Adipose tissue (tissue), 3 donors: ENCODE results near the gene MMP12. TPM values are rescaled to one million over a fixed set of nuclear protein-coding genes. Genes with fewer than 3 reads are reported as not detected.

Source experiments
- H3K27ac ChIP-seq: one replicate; pipeline ENCODE4 v1.5.1; 2013; ENCODE audit warnings: low read depth, low read length
- whole genome bisulfite sequencing, 3 donors: extraction: QIAGEN DNeasy Blood & Tissue Kit; methylation state at CpG; one replicate each; pipeline ENCODE4 v1.1.7; 2013; 5-methylcytosine and 5-hydroxymethylcytosine counted together
- polyA plus RNA-seq, 3 donors: library from polyadenylated mRNA; stranded (reverse); fragments of 200-250 nt; gene quantifications; one replicate each; pipeline ENCODE4 v1.2.3, GENCODE V29; 2013
- donor health status: healthy with polysubstance abuse.
- donor health status: Bipolar disorder and iron deficiency.
- donor health status: healthy.

The MMP12 gene
- polyA plus RNA-seq, 3 donors: 0.09 to 0.19 TPM; not detected in 1

DNA sequence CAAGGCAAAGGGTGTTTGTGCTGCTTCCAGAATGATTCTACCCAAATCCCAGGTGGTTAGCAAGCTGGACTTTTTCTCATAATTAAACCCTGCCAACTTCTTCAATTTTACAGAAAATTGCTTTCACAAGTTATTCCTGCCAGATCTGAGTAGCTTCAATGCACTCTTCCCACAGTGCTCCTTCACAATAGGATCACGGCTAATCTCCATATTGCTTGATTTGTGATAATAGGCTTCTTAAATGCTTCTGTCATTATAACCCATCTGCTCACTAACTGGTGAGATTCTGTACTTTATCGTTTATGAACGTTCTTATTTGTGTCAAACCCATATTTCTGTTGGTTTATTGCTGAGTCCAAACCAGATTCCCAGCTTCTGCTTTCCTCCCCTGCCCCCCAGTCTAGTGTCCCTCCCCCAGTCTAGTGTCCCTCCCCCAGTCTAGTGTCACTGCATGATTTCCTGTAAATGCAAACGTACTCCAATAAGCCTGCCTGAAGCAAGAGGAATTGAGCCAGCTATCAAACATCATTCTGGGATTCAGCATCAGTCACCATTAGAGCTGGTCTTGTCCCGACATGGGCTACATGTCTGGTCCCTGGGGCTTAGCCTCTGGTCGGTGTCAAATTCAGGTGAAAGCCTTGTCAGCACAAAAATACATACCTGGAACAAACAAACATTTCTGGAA lies 45.3 kb downstream of the MMP12 start:
- no peak overlapping the region for H3K27ac ChIP-seq
- WGBS, 3 donors: 63 to 67% (median 63%) methylated on average over 6 of the region's 6 CpGs

DNA sequence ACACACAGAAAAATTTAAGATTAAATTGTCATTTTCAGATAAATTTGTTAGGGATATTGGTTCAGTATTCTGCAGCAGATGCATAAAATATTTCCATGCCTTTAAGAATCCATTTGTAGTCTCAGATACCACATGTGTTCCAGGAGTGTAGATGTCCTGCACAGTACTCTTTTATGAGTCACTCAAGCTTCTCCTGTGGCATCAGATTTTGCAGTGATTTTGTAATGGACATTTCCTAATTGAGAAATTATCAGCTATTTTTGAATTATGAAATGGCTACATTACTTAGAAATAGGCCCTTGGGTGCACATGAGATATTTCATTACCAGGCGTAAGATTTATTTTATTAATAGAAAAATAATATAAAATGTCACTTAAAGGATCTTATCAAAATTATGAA lies 50.2 kb downstream of the MMP12 start:
- H3K27ac ChIP-seq: no peak overlapping the region
- WGBS, 3 donors: 86 to 90% (median 88%) methylated on average over 1 of the region's 1 CpG

DNA sequence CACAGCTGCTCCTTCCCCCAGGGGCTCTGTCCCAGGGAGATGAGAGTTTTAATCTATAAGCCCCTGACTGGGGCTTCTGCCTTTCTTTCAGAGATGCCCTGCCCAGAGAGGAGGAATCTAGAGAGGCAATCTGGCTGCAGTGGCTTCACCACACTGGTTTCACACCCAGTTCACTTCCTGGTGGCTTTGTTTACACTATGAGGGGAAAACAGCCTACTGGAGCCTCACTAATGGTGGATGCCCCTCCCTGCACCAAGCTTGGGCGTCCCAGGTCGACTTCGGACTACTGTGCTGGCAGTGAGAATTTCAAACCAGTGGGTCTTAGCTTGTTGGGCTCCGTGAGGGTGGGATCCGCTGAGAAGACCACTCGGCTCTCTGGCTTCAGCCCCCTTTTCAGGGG lies 55.3 kb downstream of the MMP12 start:
- WGBS, 3 donors: 52 to 80% (median 73%) methylated on average over 6 of the region's 6 CpGs
- no peak overlapping the region for H3K27ac ChIP-seq

DNA sequence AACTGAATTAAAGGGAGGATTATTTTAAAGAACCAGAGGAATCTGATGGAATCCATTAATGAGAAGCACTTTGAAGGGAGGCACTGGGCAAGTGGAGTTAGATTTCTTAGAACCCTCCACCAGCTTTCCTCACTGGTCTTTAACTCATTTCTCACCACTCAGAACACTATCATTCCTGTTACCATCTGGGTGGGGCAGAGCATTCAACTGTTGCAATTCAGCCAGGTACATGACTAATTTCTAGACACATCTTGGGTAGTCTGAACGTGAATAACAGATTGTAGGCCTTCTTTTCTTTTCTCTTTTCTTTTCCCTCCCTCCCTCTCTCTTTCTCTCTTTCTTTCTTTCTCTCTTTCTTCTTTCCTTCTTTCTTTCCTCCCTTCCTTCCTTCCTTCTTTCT lies 61.3 kb downstream of the MMP12 start:
- H3K27ac ChIP-seq: no peak overlapping the region
- 63 to 81% (median 75%) methylated on average over 1 of the region's 1 CpG for WGBS, 3 donors

Other genes starting within 250 kb of the MMP12 start
- gene MMP20, start 249.7 kb downstream of the MMP12 start, polyA plus RNA-seq: not detected
- under 1 TPM in 1 of 3 donors, not detected in 2; 0.07 TPM for gene MMP27, start 169.2 kb downstream of the MMP12 start, polyA plus RNA-seq
- 1 to 10 TPM in 1 of 3 donors, under 1 TPM in 2; 0.31 to 5.2 (median 0.40) TPM for gene MMP8, start 150.0 kb downstream of the MMP12 start, polyA plus RNA-seq
- under 1 TPM in 2 of 3 donors, not detected in 1; 0.06 to 0.25 TPM for gene MMP10, start 94.4 kb downstream of the MMP12 start, polyA plus RNA-seq
- 1 to 10 TPM in 1 of 3 donors, under 1 TPM in 2; 0.09 to 1.1 (median 0.34) TPM for gene MMP1, start 76.8 kb downstream of the MMP12 start, polyA plus RNA-seq
- under 1 TPM in 2 of 3 donors, not detected in 1; 0.34 to 0.77 TPM for gene MMP3, start 31.4 kb downstream of the MMP12 start, polyA plus RNA-seq
- gene MMP13, start 80.8 kb upstream of the MMP12 start, polyA plus RNA-seq: not detected
- gene DCUN1D5, start 217.2 kb upstream of the MMP12 start, polyA plus RNA-seq: 10 to 100 TPM; 14.5 to 29.4 (median 15.2) TPM
- gene DYNC2H1, start 234.4 kb upstream of the MMP12 start, polyA plus RNA-seq: 10 to 100 TPM in 1 of 3 donors, 1 to 10 TPM in 2; 5.7 to 12.7 (median 8.1) TPM